Upper lobe of right lung (tissue), 1 donor: ENCODE data around the gene PSG5. TPM values are rescaled to one million over a fixed set of nuclear protein-coding genes. Genes with fewer than 3 reads are reported as not detected.
"Not testable (repeated sequence)": the region's sequence is repeated elsewhere in the genome, so short reads cannot be mapped to it uniquely, and the experiment has no call there.

Experiments
- ATAC-seq: fragments of 200-7000 bp; cut with Tn5 transposase; one replicate; pipeline ENCODE4 v1.9.1; 2020; ENCODE audit warnings: mild to moderate bottlenecking, moderate library complexity
- DNase-seq: peaks from one replicate; pipeline ENCODE4 v3.0.0-alpha.2; 2020
- H3K27ac ChIP-seq: fragments of 200-600 bp; one replicate; pipeline ENCODE4 v1.8.0; 2022
- H3K27me3 ChIP-seq: fragments of 200-600 bp; one replicate; pipeline ENCODE4 v1.8.0; 2022; ENCODE audit warnings: mild to moderate bottlenecking
- H3K36me3 ChIP-seq: fragments of 200-600 bp; one replicate; pipeline ENCODE4 v1.8.0; 2022
- H3K4me1 ChIP-seq: fragments of 200-600 bp; one replicate; pipeline ENCODE4 v1.8.0; 2022
- H3K4me3 ChIP-seq: fragments of 200-600 bp; one replicate; pipeline ENCODE4 v1.8.0; 2022; ENCODE audit warnings: mild to moderate bottlenecking
- H3K9me3 ChIP-seq: fragments of 200-600 bp; one replicate; pipeline ENCODE4 v1.8.0; 2022
- intact Hi-C: fragments of 100-400 bp; cut with DNase I; formaldehyde crosslinking; loops from one replicate; pipeline ENCODE4 v1.11.0; 2022
- total RNA-seq: library from RNA; stranded (reverse); fragmentation: NEBNext Ultra II Directional; extraction: Animal tissue kit (Norgen Biotek cat#: 25700); gene quantifications from one replicate; pipeline ENCODE4 v1.2.1, GENCODE V29; 2021
- TF ChIP-seq, protein P1 (sequence below): fragments of 200-600 bp; IDR thresholded peaks from one replicate; pipeline ENCODE4 v1.8.0; 2022; ENCODE audit warnings: antibody characterized with exemption
- donor health status: DM: no; HTN: yes; CAD: no; lungs with severe emphysema.

PSG5 gene
- total RNA-seq, 1 donor from 2014 or later, result not detected

GRCh38 chr19:43207991-43208390 lies 21.7 kb upstream of the PSG5 start:
- no peak overlapping the region for H3K4me3 ChIP-seq
- intact Hi-C loops, result no loop called here

DNA sequence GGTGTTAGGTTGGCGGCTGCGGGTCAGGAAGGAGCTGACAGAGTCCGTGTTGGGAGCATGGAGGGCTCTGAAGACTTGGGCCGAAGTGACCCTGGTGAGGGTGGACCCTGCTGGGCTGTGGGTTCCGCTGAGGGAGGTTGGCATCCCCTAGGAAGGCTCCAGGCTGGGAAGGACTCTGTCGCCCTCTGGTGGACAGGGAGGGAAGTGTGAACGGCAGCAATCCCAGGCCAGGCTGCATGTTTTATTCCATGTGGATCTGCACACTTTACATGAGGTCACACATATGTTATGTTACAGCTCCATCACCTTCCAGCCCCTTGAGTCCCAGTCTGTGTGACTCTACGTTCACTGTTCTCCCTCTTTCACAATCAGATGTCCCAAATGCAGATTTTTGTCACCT lies 20.8 kb upstream of the PSG5 start:
- ATAC-seq, H3K27me3 ChIP-seq, DNase-seq, H3K9me3 ChIP-seq, intact Hi-C loops, H3K27ac ChIP-seq, H3K36me3 ChIP-seq, H3K4me3 ChIP-seq, H3K4me1 ChIP-seq: not testable (repeated sequence)
- TF ChIP-seq, protein P1, sequence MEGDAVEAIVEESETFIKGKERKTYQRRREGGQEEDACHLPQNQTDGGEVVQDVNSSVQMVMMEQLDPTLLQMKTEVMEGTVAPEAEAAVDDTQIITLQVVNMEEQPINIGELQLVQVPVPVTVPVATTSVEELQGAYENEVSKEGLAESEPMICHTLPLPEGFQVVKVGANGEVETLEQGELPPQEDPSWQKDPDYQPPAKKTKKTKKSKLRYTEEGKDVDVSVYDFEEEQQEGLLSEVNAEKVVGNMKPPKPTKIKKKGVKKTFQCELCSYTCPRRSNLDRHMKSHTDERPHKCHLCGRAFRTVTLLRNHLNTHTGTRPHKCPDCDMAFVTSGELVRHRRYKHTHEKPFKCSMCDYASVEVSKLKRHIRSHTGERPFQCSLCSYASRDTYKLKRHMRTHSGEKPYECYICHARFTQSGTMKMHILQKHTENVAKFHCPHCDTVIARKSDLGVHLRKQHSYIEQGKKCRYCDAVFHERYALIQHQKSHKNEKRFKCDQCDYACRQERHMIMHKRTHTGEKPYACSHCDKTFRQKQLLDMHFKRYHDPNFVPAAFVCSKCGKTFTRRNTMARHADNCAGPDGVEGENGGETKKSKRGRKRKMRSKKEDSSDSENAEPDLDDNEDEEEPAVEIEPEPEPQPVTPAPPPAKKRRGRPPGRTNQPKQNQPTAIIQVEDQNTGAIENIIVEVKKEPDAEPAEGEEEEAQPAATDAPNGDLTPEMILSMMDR, result peak; percentile 30

More at GRCh38 chr19:43207991-43208390, 21.7 kb upstream of the PSG5 start:
- TF ChIP-seq, protein P1, result no peak
- H3K36me3 ChIP-seq, result no peaks in the 10 kb centered on the region
- H3K9me3 ChIP-seq, result no peaks in the 10 kb centered on the region
- no peak for ATAC-seq
- no peaks in the 10 kb centered on the region for H3K4me1 ChIP-seq
- H3K27me3 ChIP-seq, result no peaks in the 10 kb centered on the region
- DNase-seq, result no peak
- no peak overlapping the region for H3K27ac ChIP-seq

GRCh38 chr19:43205471-43206105 lies 19.3 kb upstream of the PSG5 start, which contains the start of gene PSG4:
Gene PSG4 (minus strand): TSS chr19:43205638. CDS start chr19:43205536, 102 bp downstream.
- H3K4me1 ChIP-seq, H3K27me3 ChIP-seq, H3K9me3 ChIP-seq, DNase-seq, H3K4me3 ChIP-seq, ATAC-seq, intact Hi-C loops, H3K27ac ChIP-seq, H3K36me3 ChIP-seq: not testable (repeated sequence)

DNA sequence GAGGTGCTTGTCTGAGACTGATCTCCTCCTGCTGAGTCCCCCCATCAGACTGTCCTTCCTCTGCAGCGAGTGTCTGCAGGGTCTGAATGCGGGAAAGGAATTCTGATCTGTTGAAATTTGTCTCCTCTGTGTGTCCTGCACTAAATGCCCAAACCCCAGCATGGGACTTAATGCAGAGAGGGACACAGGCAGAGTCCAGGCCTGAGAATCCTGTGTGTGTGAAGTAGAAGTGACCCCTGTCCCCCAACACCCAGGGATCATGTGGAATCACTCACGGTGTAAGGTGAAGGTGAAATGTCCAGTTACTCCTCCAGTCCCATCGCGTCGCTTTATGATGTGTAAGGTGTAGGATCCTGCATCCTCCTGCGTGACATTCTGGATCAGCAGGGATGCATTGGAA lies 17.3 kb upstream of the PSG5 start:
- H3K27me3 ChIP-seq, H3K4me1 ChIP-seq, H3K9me3 ChIP-seq, intact Hi-C loops, ATAC-seq, H3K27ac ChIP-seq, H3K4me3 ChIP-seq, DNase-seq, H3K36me3 ChIP-seq: not testable (repeated sequence)

DNA sequence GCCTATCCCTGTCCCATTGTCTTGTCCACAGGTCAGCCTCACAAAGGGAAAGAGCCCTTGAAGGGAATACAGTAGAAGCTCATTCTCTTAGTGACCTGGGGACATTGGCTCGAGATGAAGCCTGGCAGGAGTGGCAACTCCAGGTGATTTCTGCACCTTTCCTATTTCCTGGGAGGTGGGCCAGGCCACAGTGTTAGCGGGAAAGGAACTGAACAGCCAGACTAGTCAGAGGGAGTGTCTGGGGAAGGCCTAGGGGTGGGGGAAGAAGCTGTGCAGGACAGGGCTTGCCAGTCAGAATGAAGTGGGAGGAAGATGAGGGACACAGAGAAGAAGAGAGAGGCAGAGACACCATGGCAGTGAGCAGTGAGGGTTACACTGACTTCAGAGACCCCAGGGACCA lies 15.6 kb upstream of the PSG5 start:
- H3K36me3 ChIP-seq, H3K4me3 ChIP-seq, H3K27me3 ChIP-seq, H3K27ac ChIP-seq, intact Hi-C loops, H3K4me1 ChIP-seq, ATAC-seq, H3K9me3 ChIP-seq, DNase-seq: not testable (repeated sequence)

DNA sequence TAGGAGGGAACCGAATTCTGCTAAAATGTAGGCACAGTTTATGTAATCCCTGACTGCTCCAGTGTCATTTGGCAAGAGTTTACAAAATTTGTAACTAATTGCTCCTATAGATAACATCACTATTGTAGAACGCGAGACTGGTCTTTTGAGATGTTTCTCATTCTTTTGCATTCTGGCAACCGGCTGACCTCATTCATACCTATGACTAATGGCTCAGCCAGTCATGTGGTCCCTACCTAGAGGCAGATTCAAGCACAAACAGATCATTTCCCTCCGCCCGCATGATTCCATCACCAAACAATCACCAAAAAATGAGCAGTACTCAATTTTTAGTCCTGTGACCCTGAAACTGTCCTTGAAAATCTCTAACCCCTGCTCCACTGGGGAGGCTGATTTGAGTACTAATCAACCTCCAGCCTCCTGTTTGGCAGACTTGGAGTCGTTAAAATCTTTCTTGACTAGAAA lies 15.0 kb upstream of the PSG5 start:
- H3K27ac ChIP-seq, result not testable (repeated sequence)

DNA sequence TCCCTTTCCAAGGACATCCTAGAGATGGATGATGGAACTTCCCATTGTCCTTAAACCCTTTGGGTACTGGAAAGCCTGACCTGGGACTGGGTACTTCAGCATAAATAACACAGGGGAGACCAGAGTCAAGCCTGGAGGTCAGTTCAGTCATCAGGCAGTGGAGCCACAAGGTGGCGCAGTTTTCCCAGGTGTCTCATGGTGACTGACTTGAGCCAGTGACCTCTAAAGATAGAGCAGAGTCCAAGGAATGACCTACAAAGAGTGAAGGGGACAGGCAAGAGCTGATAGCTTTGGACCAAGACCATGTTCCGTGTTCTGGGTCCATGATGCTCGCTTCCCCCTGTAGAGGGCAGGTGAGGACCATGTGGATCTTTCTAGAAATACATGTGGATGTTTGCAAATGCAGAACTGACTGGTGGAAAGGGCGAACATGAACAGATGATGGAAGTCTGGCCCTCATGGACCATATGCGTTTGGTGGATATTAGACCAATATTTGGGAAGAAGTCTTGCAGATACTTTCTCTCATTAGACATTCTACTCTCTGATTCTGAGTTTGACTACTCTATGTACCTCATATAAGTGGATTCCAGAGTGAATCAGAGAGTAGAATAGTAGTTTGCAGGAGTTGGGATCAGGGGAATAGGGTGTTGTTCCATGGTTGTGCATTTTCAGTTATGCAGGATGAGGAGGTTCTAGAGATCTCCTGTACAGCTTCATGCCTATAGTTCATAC lies 12.5 kb upstream of the PSG5 start:
- intact Hi-C loops, H3K9me3 ChIP-seq, DNase-seq: not testable (repeated sequence)

More for the DNA sequence above, 15.0 kb upstream of the PSG5 start:
- DNase-seq, H3K27me3 ChIP-seq, ATAC-seq, H3K4me1 ChIP-seq, H3K4me3 ChIP-seq, H3K36me3 ChIP-seq, H3K9me3 ChIP-seq, intact Hi-C loops: not testable (repeated sequence)

DNA sequence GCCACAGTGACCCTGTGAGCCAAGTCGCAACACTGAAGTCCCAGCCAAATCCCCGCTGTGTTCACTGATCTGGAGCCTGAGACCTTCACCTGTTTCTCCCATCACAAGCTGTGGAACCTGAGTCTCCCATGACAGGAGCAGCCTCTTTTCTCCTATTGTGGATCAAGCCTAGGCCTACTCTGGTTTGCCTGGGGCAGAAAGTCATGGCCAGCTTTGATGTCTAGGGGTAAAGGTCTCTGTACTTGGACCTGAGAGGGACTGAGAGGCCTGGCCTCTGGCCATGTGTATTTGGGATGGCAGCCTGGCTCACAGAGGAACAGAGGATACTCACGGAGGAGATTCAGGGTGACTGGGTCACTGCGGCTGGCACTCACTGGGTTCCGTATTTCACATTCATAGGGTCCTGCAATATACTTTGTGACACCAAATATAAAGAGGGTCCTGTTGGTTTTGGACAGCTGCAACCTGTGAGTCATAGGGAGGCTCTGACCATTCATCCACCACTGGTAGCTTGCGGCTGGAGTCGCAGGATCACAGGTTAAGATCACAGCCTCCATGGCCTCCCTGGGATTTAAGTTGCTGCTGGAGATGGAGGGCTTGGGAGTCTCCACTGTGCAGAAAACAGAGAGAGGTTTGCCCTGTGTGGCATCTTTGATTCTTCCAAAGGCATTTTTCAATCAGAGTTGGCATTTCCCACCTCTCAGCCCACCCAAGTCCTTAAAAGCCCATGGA lies 11.5 kb upstream of the PSG5 start:
- H3K4me3 ChIP-seq, ATAC-seq, H3K27ac ChIP-seq, DNase-seq, intact Hi-C loops, H3K4me1 ChIP-seq, H3K36me3 ChIP-seq, H3K9me3 ChIP-seq, H3K27me3 ChIP-seq: not testable (repeated sequence)

More for the DNA sequence above, 12.5 kb upstream of the PSG5 start:
- not testable (repeated sequence) for ATAC-seq, H3K27me3 ChIP-seq, H3K27ac ChIP-seq, H3K36me3 ChIP-seq, H3K4me3 ChIP-seq, H3K4me1 ChIP-seq

DNA sequence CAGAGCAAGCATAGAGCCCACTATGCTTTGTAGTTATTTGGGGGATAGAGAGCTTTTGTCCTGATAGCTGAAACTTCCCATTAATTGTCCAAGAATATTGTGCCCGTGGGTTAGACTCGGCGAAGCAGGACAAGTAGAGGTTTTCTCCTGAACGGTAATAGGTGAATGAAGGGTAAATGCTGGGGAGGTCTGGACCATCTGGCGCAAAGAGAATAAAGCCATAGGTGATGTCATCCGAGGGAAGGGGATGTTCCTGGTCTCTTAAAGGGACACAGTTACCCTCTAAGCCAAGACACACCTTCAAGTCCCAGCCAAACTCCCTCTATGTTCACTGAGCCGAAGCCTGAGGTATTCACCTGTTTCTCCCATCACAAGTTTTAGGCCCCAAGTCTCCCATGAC lies 8.1 kb upstream of the PSG5 start:
- H3K9me3 ChIP-seq, H3K4me1 ChIP-seq, H3K27ac ChIP-seq, H3K27me3 ChIP-seq, H3K36me3 ChIP-seq, intact Hi-C loops, H3K4me3 ChIP-seq, ATAC-seq, DNase-seq: not testable (repeated sequence)

DNA sequence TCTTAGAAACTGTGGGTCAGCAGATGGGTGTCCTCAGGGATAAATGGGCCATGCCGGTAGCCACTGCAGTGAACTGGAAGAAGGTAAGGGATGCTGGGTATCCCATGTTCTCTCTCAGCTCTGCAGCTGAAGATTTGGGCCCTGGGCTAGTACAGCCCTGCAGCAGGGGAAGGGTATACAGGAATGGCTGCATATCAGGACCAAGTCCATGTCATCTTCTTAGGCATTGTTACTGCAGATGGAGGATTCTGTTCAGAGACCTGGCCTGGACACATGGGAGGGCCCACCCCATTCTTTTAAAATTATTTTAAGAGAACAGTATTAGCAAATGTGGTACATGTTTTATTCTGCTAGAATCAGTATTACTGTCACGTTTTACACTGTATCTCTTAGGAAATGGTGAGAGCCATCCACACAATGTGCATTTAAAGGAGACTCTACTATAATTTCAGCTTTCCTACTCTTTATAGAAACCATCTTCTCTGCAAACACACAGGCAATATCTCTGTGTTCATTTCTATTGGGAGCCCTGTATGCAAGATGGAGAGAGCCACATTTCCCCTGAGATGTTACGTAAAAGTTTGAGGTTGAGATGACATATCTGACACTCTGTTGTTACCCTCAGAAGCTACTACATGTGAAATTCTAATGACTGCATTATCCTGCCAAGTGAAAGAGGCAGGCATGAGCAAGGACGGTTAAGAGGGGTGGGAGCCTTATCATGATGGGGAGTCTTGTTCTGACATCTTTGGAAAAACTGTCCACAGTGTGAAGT lies 6.2 kb upstream of the PSG5 start:
- H3K4me1 ChIP-seq, H3K4me3 ChIP-seq, intact Hi-C loops, H3K9me3 ChIP-seq, ATAC-seq, H3K27ac ChIP-seq, DNase-seq, H3K27me3 ChIP-seq, H3K36me3 ChIP-seq: not testable (repeated sequence)
